ENCODE measurements around the gene FRY. TPM values are rescaled to one million over a fixed set of nuclear protein-coding genes. Genes with fewer than 3 reads are reported as not detected.

Gene FRY
- total and polyA plus RNA-seq, 10 of the 15 experiments (the other 5 are each of a cell fraction or from before 2014, with no cell fraction given): 0.18 to 1.4 (median 0.30) TPM

DNA sequence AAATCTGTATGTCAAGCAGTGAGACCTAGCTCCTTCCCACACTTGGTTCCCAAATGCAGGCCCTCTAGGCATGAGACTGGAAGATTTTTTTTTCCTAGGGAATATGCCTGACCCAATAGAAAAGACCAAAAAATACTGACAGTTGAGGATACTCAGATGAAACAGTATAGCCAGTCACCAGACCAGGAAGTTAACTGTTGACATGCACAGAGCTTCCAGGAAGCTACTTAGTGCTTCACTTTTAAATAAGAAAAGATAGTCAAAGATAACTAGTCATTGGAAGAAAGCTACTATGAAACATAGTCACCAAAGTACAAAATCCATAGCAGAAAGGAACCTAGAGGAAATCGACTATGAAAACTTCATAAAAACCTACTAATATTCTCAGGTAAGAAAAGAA, 316.1 kb downstream of the FRY start (continued):
- TF ChIP-seq, protein P1, sequence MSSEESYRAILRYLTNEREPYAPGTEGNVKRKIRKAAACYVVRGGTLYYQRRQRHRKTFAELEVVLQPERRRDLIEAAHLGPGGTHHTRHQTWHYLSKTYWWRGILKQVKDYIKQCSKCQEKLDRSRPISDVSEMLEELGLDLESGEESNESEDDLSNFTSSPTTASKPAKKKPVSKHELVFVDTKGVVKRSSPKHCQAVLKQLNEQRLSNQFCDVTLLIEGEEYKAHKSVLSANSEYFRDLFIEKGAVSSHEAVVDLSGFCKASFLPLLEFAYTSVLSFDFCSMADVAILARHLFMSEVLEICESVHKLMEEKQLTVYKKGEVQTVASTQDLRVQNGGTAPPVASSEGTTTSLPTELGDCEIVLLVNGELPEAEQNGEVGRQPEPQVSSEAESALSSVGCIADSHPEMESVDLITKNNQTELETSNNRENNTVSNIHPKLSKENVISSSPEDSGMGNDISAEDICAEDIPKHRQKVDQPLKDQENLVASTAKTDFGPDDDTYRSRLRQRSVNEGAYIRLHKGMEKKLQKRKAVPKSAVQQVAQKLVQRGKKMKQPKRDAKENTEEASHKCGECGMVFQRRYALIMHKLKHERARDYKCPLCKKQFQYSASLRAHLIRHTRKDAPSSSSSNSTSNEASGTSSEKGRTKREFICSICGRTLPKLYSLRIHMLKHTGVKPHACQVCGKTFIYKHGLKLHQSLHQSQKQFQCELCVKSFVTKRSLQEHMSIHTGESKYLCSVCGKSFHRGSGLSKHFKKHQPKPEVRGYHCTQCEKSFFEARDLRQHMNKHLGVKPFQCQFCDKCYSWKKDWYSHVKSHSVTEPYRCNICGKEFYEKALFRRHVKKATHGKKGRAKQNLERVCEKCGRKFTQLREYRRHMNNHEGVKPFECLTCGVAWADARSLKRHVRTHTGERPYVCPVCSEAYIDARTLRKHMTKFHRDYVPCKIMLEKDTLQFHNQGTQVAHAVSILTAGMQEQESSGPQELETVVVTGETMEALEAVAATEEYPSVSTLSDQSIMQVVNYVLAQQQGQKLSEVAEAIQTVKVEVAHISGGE (CRISPR knock-in tag; IDR thresholded peaks at IDR 0.05): no peak
- TF ChIP-seq ETV6 (conservative IDR thresholded peaks at IDR 0.05 in 1 of 2, IDR thresholded peaks at IDR 0.05 in 1 of 2; ENCODE audit: borderline replicate concordance in 1 of 2, low read depth in 1 of 2): no peak
